Activated B cell treated with CpG ODN at 0.5 μM for 24 hours (primary cell): Measurements from ENCODE around the gene PSMC5. TPM values are rescaled to one million over a fixed set of nuclear protein-coding genes. Genes with fewer than 3 reads are reported as not detected.
"Not testable (repeated sequence)": the region's sequence is repeated elsewhere in the genome, so short reads cannot be mapped to it uniquely, and the experiment has no call there.

Experiments used
- ATAC-seq: fragments of 200-7000 bp; cut with Tn5 transposase; one replicate; pipeline ENCODE4 v1.10.0; 2021; ENCODE audit warnings: low read depth, mild to moderate bottlenecking, moderate library complexity
- CTCF ChIA-PET: fragments of 350-600 bp; sonication (Branson Sonifier 250); formaldehyde crosslinking; loops from one replicate; lab custom pipeline; 2021; ENCODE audit warnings: antibody characterized with exemption; lab: Charles Lee
- POLR2A ChIA-PET: fragments of 350-600 bp; sonication (Branson Sonifier 250); formaldehyde crosslinking; loops from one replicate; lab custom pipeline; 2021; ENCODE audit warnings: antibody characterized with exemption; lab: Charles Lee
- DNase-seq: peaks from one replicate; pipeline ENCODE4 v3.0.0; 2022
- H3K27ac Mint-ChIP-seq: one replicate; pipeline ENCODE4 v1.8.0; 2020; ENCODE audit warnings: mixed read lengths
- H3K27me3 Mint-ChIP-seq: one replicate; pipeline ENCODE4 v1.8.0; 2021; ENCODE audit warnings: mixed read lengths
- H3K36me3 Mint-ChIP-seq: one replicate; pipeline ENCODE4 v1.8.0; 2021; ENCODE audit warnings: low read depth, mixed read lengths
- H3K4me1 Mint-ChIP-seq: one replicate; pipeline ENCODE4 v1.8.0; 2021; ENCODE audit warnings: mixed read lengths
- H3K4me3 Mint-ChIP-seq: one replicate; pipeline ENCODE4 v1.8.0; 2020; ENCODE audit warnings: mild to moderate bottlenecking, mixed read lengths
- H3K9me3 Mint-ChIP-seq: one replicate; pipeline ENCODE4 v1.8.0; 2020; ENCODE audit warnings: mixed read lengths
- intact Hi-C: fragments of 100-400 bp; cut with micrococcal nuclease; formaldehyde crosslinking; loops from one replicate; pipeline ENCODE4 v1.15.1; 2024
- total RNA-seq: library from RNA; stranded (reverse); gene quantifications from 2 replicates; pipeline ENCODE4 v1.2.3, GENCODE V29; 2022
- TF ChIP-seq, protein P1 (sequence below): fragments of 200-600 bp; IDR thresholded peaks from one replicate; pipeline ENCODE4 v1.8.0; 2022; ENCODE audit warnings: antibody characterized with exemption, mild to moderate bottlenecking

The PSMC5 gene
- total RNA-seq, 1 donor from 2014 or later: 157 TPM

DNA sequence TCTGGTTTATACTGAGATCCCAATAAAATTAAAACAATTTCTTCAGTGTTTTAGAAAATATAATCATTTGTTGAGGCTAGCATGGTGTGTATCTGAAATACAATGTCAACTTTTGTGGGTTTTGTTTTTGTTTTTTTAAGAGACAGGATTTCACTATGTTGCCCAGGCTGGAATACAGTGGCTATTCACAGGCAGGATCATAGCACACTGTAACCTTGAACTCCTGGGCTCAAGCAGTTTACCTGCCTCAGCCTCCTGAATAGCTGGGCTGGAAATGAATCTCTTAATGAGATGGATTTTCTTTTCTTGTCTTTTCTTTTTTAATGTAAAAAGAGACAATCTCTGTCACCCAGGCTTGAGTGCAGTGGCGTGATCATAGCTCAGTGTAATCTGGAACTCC lies 41.1 kb upstream of the PSMC5 start:
- no peaks in the 10 kb centered on the region for H3K9me3 Mint-ChIP-seq
- H3K36me3 Mint-ChIP-seq: peaks cover 66% of the 10 kb centered on the region
- no peak overlapping the region for H3K4me3 Mint-ChIP-seq
- H3K4me1 Mint-ChIP-seq: peaks cover 24% of the 10 kb centered on the region
- no peak overlapping the region for H3K27ac Mint-ChIP-seq
- ChIA-PET POLR2A (interaction anchor here (0.9 to 1.6 kb wide), 2 partner anchors 13 to 88 kb away, joined by 4 to 5 read pairs; partner anchors contain the start of genes CCDC47 and DDX42), CTCF (no interaction called here)
- no peaks in the 10 kb centered on the region for H3K27me3 Mint-ChIP-seq
- intact Hi-C loops: no loop called here
- TF ChIP-seq, protein P1, sequence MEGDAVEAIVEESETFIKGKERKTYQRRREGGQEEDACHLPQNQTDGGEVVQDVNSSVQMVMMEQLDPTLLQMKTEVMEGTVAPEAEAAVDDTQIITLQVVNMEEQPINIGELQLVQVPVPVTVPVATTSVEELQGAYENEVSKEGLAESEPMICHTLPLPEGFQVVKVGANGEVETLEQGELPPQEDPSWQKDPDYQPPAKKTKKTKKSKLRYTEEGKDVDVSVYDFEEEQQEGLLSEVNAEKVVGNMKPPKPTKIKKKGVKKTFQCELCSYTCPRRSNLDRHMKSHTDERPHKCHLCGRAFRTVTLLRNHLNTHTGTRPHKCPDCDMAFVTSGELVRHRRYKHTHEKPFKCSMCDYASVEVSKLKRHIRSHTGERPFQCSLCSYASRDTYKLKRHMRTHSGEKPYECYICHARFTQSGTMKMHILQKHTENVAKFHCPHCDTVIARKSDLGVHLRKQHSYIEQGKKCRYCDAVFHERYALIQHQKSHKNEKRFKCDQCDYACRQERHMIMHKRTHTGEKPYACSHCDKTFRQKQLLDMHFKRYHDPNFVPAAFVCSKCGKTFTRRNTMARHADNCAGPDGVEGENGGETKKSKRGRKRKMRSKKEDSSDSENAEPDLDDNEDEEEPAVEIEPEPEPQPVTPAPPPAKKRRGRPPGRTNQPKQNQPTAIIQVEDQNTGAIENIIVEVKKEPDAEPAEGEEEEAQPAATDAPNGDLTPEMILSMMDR: no peak
- no peak for DNase-seq
- no peak for ATAC-seq

DNA sequence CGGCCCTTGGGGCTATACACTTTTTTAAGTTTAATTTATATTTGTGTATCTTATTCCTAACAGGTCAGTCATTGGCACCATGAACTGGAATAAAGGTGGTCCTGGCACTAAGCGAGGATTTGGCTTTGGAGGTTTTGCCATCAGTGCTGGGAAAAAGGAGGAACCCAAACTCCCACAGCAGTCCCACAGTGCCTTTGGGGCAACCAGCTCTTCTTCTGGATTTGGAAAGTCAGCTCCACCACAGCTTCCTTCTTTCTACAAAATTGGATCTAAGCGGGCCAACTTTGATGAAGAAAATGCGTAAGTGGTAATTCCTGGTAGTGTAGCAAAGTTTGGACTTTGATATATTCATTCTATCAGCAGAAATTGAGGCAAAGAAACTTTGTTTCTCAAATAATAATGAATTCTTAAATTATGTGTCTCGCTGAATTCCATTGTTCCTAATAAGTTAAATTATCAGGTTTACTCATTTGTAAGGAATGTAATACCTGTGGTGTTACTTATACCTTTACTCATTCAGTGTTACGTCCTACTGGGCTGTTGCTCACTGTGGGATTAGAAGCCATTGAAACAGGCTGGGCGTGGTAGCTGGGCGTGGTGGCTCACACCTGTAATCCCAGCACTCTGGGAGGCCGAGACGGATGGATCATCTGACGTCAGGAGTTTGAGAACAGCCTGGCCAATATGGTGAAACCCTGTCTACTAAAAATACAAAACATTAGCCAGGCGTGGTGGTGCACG lies 40.1 kb upstream of the PSMC5 start:
- Mint-ChIP-seq H3K9me3 (no peaks in the 10 kb centered on the region), H3K4me3 (no peak overlapping the region), H3K27me3 (no peaks in the 10 kb centered on the region), H3K4me1 (peaks cover 21% of the 10 kb centered on the region), H3K27ac (no peak overlapping the region), H3K36me3 (peaks cover 64% of the 10 kb centered on the region)
- no peak for ATAC-seq
- intact Hi-C loops: no loop called here
- DNase-seq: no peak
- ChIA-PET POLR2A (interaction anchor here (1.6 kb wide), 1 partner anchor 14 kb away, joined by 5 read pairs; the partner anchor contains the start of genes CCDC47 and DDX42), CTCF (no interaction called here)
- TF ChIP-seq, protein P1: no peak

DNA sequence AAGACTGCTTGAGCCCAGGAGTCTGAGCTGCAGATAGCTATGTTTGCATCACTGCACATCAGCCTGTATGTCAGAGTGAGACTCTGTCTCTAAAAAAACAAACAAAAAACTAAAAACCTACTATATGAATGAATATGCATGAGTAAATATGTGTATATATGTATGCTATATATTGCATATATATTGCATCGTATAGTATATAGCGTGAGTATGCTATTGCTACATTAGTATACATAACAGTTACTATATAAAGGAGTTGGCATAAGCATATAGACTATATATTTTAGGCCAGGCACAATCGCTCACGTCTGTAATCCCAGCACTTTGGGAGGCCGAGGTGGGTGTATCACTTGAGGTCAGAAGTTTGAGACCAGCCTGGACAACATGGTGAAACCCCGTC lies 37.2 kb upstream of the PSMC5 start:
- no peaks in the 10 kb centered on the region for H3K27me3 Mint-ChIP-seq
- DNase-seq (no peak), ATAC-seq (no peak)
- H3K9me3 Mint-ChIP-seq: no peaks in the 10 kb centered on the region
- H3K4me1 Mint-ChIP-seq: peaks cover 2% of the 10 kb centered on the region
- intact Hi-C loops: no loop called here
- H3K36me3 Mint-ChIP-seq: peaks cover 66% of the 10 kb centered on the region
- ChIA-PET POLR2A (interaction anchor here (1.2 kb wide), 1 partner anchor 16 kb away, joined by 3 read pairs; the partner anchor contains the start of genes CCDC47 and DDX42), CTCF (no interaction called here)
- H3K27ac Mint-ChIP-seq: no peak overlapping the region
- H3K4me3 Mint-ChIP-seq: no peak overlapping the region
- TF ChIP-seq, protein P1: no peak

DNA sequence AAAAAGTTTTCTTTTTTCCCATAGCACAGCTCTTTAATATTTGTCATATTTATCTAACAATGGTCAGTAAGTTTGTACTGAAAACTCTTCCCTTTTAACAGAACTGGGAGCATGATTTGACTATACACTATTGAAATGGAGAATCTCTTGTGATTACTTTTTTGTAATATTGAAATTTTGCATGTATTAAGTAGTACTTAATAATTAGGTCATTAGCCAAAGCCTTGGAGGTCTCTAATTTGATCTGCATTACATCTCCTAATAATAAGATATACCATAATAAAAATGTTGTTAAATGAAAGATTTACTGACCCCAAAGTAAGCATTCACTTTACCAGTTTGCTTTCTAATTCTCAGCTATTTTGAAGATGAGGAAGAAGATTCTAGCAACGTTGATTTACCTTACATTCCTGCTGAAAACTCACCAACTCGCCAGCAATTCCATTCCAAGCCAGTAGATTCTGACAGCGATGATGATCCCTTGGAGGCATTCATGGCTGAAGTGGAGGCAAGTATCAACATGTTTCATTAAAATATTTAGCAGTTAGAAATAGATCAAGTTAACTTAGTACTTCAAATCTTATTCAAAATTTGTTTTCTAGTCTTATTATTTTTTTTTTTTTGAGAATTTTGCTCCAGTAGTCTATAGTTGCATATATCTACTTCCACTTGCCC lies 35.0 kb upstream of the PSMC5 start:
- Mint-ChIP-seq H3K27ac (no peak overlapping the region), H3K27me3 (no peaks in the 10 kb centered on the region), H3K4me1 (no peaks in the 10 kb centered on the region), H3K9me3 (no peaks in the 10 kb centered on the region), H3K36me3 (peaks cover 75% of the 10 kb centered on the region), H3K4me3 (no peak overlapping the region)
- intact Hi-C loops: no loop called here
- no peak for ATAC-seq
- ChIA-PET CTCF (no interaction called here), POLR2A (interaction anchor here (0.5 kb wide), 1 partner anchor 51 kb away, joined by 3 read pairs; no protein-coding TSS in a partner anchor)
- no peak for DNase-seq
- TF ChIP-seq, protein P1: no peak

DNA sequence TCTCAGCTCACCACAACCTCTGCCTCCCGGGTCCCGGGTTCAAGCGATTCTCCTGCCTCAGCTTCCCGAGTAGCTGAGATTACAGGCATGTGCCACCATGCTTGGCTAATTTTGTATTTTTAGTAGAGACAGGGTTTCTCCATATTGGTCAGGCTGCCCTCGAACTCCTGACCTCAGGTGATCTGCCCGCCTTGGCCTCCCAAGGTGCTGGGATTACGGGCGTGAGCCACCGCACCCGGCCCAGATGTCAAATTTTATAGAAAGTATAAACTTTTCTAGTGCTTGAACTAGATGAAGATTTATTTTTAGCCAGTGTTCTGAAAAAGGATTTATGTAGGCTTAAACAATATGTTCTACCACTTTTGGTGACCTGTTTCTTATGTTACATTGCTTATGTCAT lies 30.9 kb upstream of the PSMC5 start:
- H3K4me1 Mint-ChIP-seq, ATAC-seq, H3K27ac Mint-ChIP-seq, H3K4me3 Mint-ChIP-seq, DNase-seq, H3K9me3 Mint-ChIP-seq, POLR2A ChIA-PET, H3K27me3 Mint-ChIP-seq, CTCF ChIA-PET, intact Hi-C loops: not testable (repeated sequence)
- H3K36me3 Mint-ChIP-seq: peaks cover 86% of the 10 kb centered on the region
